H1 (cell line): Measurements from ENCODE around the gene PLCB2. TPM values are rescaled to one million over a fixed set of nuclear protein-coding genes. Genes with fewer than 3 reads are reported as not detected.

Experiments
- CTCF ChIA-PET: fragments of 300-600 bp; sonication (Branson Sonifier 250); formaldehyde crosslinking; loops from one replicate; lab custom pipeline; 2021; ENCODE audit not compliant: partially characterized antibody; lab: Charles Lee
- POLR2A ChIA-PET: fragments of 300-600 bp; sonication (Branson Sonifier 250); formaldehyde crosslinking; loops from one replicate; lab custom pipeline; 2021; ENCODE audit warnings: inconsistent platforms; ENCODE audit not compliant: partially characterized antibody; lab: Charles Lee
- DNase-seq, 2 experiments: peaks; one replicate each; pipeline versions ENCODE4 v3.0.0 to v3.0.0-alpha.2; 2010 to 2022; ENCODE audit warnings: low spot score in 2 of 2, low read depth in 1 of 2, mixed read lengths in 1 of 2
- FAIRE-seq: peaks from 2 replicates; lab custom pipeline; 2011; peaks lifted over from hg19 to GRCh38; lab: Jason Lieb, UNC
- H2AFZ ChIP-seq: 2 replicates; pipeline ENCODE4 v1.8.1; 2012; ENCODE audit warnings: low read length, inconsistent platforms
- H2AK5ac ChIP-seq: 2 replicates; pipeline ENCODE4 v1.6.1; 2013; ENCODE audit warnings: low read depth, low read length
- H2BK120ac ChIP-seq: replicated peaks from 2 replicates; pipeline ENCODE3; 2013; ENCODE audit warnings: low read depth, low read length, inconsistent platforms
- H2BK12ac ChIP-seq: 2 replicates; pipeline ENCODE4 v1.6.1; 2013; ENCODE audit warnings: low read depth, low read length
- H2BK15ac ChIP-seq: 2 replicates; pipeline ENCODE4 v1.6.1; 2013; ENCODE audit warnings: low read length
- H2BK20ac ChIP-seq: 2 replicates; pipeline ENCODE4 v1.6.1; 2013; ENCODE audit warnings: low read length
- H2BK5ac ChIP-seq: 2 replicates; pipeline ENCODE4 v1.6.1; 2013; ENCODE audit warnings: low read depth, low read length
- H3K14ac ChIP-seq: 2 replicates; pipeline ENCODE4 v1.6.1; 2013; ENCODE audit warnings: inconsistent platforms; ENCODE audit not compliant: insufficient read length
- H3K18ac ChIP-seq: 2 replicates; pipeline ENCODE4 v1.6.1; 2013; ENCODE audit warnings: low read length; ENCODE audit errors: extremely low read depth
- H3K23ac ChIP-seq: 2 replicates; pipeline ENCODE4 v1.6.1; 2013; ENCODE audit warnings: inconsistent platforms; ENCODE audit not compliant: insufficient read length
- H3K23me2 ChIP-seq: 2 replicates; pipeline ENCODE4 v1.6.1; 2013; ENCODE audit warnings: low read depth, low read length
- H3K27ac ChIP-seq: 2 replicates; pipeline ENCODE4 v1.6.1; 2011; ENCODE audit warnings: low read depth, low read length, inconsistent platforms
- H3K27me3 ChIP-seq, 4 experiments: replicated peaks in 1 of 4; 1 replicate in 1 of 4; 2 replicates in 3 of 4; pipeline versions ENCODE4 v1.6.1 to v1.8.1; 2011 to 2013; ENCODE audit warnings: low read length in 3 of 4, mild to moderate bottlenecking in 3 of 4, inconsistent platforms in 2 of 4, mixed read lengths in 2 of 4, moderate library complexity in 1 of 4; ENCODE audit not compliant: control insufficient read depth in 3 of 4, insufficient read depth in 3 of 4; ENCODE audit errors: extremely low read depth in 1 of 4
- H3K36me3 ChIP-seq, 4 experiments: 2 replicates each; pipeline versions ENCODE4 v1.6.1 to v1.8.1; 2011 to 2013; ENCODE audit warnings: mild to moderate bottlenecking in 4 of 4, low read length in 3 of 4, moderate library complexity in 2 of 4, control low read depth in 1 of 4, inconsistent platforms in 1 of 4; ENCODE audit not compliant: insufficient read depth in 4 of 4, control insufficient read depth in 2 of 4
- H3K4ac ChIP-seq: replicated peaks from 2 replicates; pipeline ENCODE3; 2013; ENCODE audit warnings: low read length, low read depth, mixed read lengths, inconsistent platforms; ENCODE audit not compliant: insufficient read length
- H3K4me1 ChIP-seq, 4 experiments: replicated peaks in 1 of 4; 1 replicate in 1 of 4; 2 replicates in 3 of 4; pipeline versions ENCODE4 v1.6.1 to v1.8.1; 2011 to 2013; ENCODE audit warnings: low read length in 3 of 4, inconsistent platforms in 2 of 4, mixed read lengths in 1 of 4; ENCODE audit not compliant: insufficient read depth in 4 of 4, control insufficient read depth in 3 of 4
- H3K4me2 ChIP-seq, 2 experiments: 2 replicates each; pipeline versions ENCODE4 v1.6.1 to v1.8.1; 2011 to 2013; ENCODE audit warnings: low read depth in 2 of 2, low read length in 2 of 2, control low read depth in 1 of 2, inconsistent platforms in 1 of 2, mild to moderate bottlenecking in 1 of 2; ENCODE audit not compliant: insufficient read depth in 1 of 2
- H3K4me3 ChIP-seq, 4 experiments: fragments of 200-600, 300-600 bp in 1 of 4; sonication (generic), shearing (Covaris generic), sonication (Bioruptor Twin) in 1 of 4; 2 replicates each; pipeline versions ENCODE4 v1.5.1 to v1.8.1; 2011 to 2016; ENCODE audit warnings: low read length in 4 of 4, low read depth in 3 of 4, control low read depth in 2 of 4, inconsistent platforms in 2 of 4, mild to moderate bottlenecking in 2 of 4, mixed read lengths in 1 of 4, moderate library complexity in 1 of 4; ENCODE audit not compliant: insufficient read depth in 2 of 4; ENCODE audit errors: extremely low read depth in 1 of 4
- H3K56ac ChIP-seq: replicated peaks from 2 replicates; pipeline ENCODE3; 2013; ENCODE audit warnings: low read depth, mild to moderate bottlenecking, mixed read lengths, low read length, inconsistent platforms; ENCODE audit not compliant: insufficient read length
- H3K79me1 ChIP-seq: 2 replicates; pipeline ENCODE4 v1.6.1; 2013; ENCODE audit warnings: low read depth, low read length, control low read depth
- H3K79me2 ChIP-seq, 2 experiments: 2 replicates each; pipeline versions ENCODE4 v1.6.1 to v1.8.1; 2012 to 2013; ENCODE audit warnings: low read length in 2 of 2, mild to moderate bottlenecking in 2 of 2, inconsistent platforms in 1 of 2; ENCODE audit not compliant: insufficient read depth in 2 of 2, control insufficient read depth in 1 of 2
- H3K9ac ChIP-seq, 4 experiments: replicated peaks in 1 of 4; 1 replicate in 1 of 4; 2 replicates in 3 of 4; pipeline versions ENCODE4 v1.6.1 to v1.8.1; 2011 to 2013; ENCODE audit warnings: low read depth in 3 of 4, low read length in 3 of 4, control low read depth in 2 of 4, mild to moderate bottlenecking in 2 of 4, moderate library complexity in 2 of 4, inconsistent platforms in 1 of 4; ENCODE audit errors: extremely low read depth in 1 of 4
- H3K9me3 ChIP-seq, 2 experiments: 2 replicates each; pipeline versions ENCODE4 v1.6.1 to v1.8.1; 2012 to 2013; ENCODE audit warnings: mild to moderate bottlenecking in 2 of 2, moderate library complexity in 2 of 2, control low read depth in 1 of 2, inconsistent platforms in 1 of 2, low read depth in 1 of 2, low read length in 1 of 2, mixed read lengths in 1 of 2; ENCODE audit not compliant: insufficient read depth in 2 of 2
- H4K20me1 ChIP-seq, 2 experiments: replicated peaks in 1 of 2; 2 replicates each; pipeline versions ENCODE3 to v1.8.1; 2011 to 2013; ENCODE audit warnings: inconsistent platforms in 2 of 2, low read length in 2 of 2, mild to moderate bottlenecking in 1 of 2; ENCODE audit not compliant: insufficient read depth in 2 of 2, control insufficient read depth in 1 of 2
- H4K5ac ChIP-seq: 2 replicates; pipeline ENCODE4 v1.6.1; 2013; ENCODE audit warnings: low read length, low read depth, mixed read lengths, inconsistent platforms; ENCODE audit not compliant: insufficient read length
- H4K8ac ChIP-seq: 2 replicates; pipeline ENCODE4 v1.8.0; 2013; ENCODE audit warnings: mild to moderate bottlenecking, moderate library complexity, low read length, inconsistent platforms; ENCODE audit not compliant: insufficient read depth; ENCODE audit errors: extremely low read depth
- H4K91ac ChIP-seq: replicated peaks from 2 replicates; pipeline ENCODE3; 2013; ENCODE audit warnings: low read length, mixed read lengths, inconsistent platforms; ENCODE audit not compliant: insufficient read length
- ATF3 ChIP-seq: IDR thresholded peaks from 2 replicates; pipeline ENCODE4 v1.6.1; 2011; ENCODE audit warnings: low read depth, mild to moderate bottlenecking, low read length; ENCODE audit not compliant: insufficient read depth
- GTF2F1 ChIP-seq: IDR thresholded peaks from 2 replicates; pipeline ENCODE4 v1.6.1; 2012; ENCODE audit warnings: low read depth, low read length, improper control_type of control experiment, borderline replicate concordance
- NRF1 ChIP-seq: IDR thresholded peaks from 2 replicates; pipeline ENCODE4 v1.6.1; 2011; ENCODE audit warnings: mild to moderate bottlenecking, low read depth, low read length, improper control_type of control experiment
- SIN3A ChIP-seq, 2 experiments: IDR thresholded peaks in 1 of 2; conservative IDR thresholded peaks in 1 of 2; 2 replicates each; pipeline ENCODE4 v1.6.1; 2011 to 2012; ENCODE audit warnings: low read length in 2 of 2, improper control_type of control experiment in 1 of 2, low read depth in 1 of 2, mild to moderate bottlenecking in 1 of 2
- WGBS, 2 experiments: shearing (Covaris generic) in 1 of 2; methylation state at CpG; one replicate each; pipeline versions ENCODE4 v1.1.6 to v1.1.7; 2013 to 2015; ENCODE audit warnings: low lambda C conversion rate in 2 of 2, mixed read lengths in 2 of 2, inconsistent platforms in 1 of 2, low coverage in 1 of 2, missing lambda C conversion rate in 1 of 2; ENCODE audit not compliant: insufficient replicate concordance in 2 of 2, insufficient coverage in 1 of 2, insufficient read length in 1 of 2; ENCODE audit errors: extremely low coverage in 1 of 2, missing lambda C conversion rate in 1 of 2; 5-methylcytosine and 5-hydroxymethylcytosine counted together
- polyA plus RNA-seq, 7 experiments: library from polyadenylated mRNA; depleted of rRNA in 3 of 7; stranded (reverse) in 5 of 7; unstranded in 2 of 7; fragments of >200 nt in 5 of 7; fragments of 200-250 nt in 2 of 7; gene quantifications; 1 replicate in 5 of 7; 2 replicates in 1 of 7; 4 replicates in 1 of 7; pipeline versions ENCODE4 v1.2.1 to v1.2.3, GENCODE V29; 2011 to 2013; ENCODE audit warnings: missing spikeins in 2 of 7, mixed read lengths in 2 of 7
- total RNA-seq: library from RNA; stranded (reverse); fragmentation: NEBNext Ultra II Directional; extraction: Animal tissue kit (Norgen Biotek cat#: 25700); gene quantifications from 2 replicates; pipeline ENCODE4 v1.2.1, GENCODE V29; 2021

Gene PLCB2
- total and polyA plus RNA-seq, 2 of the 8 experiments (the other 6 are each of a cell fraction or from before 2014, with no cell fraction given): 7.2 to 8.4 TPM

- Histone ChIP-seq H2BK5ac (no peak overlapping the region), H3K9ac (no peak overlapping the region), H3K36me3 (no peaks in the 10 kb centered on the region), H3K56ac (no peak overlapping the region), H3K23me2 (peaks cover 7% of the 10 kb centered on the region; the same call in 1 of the 2 replicates), H2BK20ac (no peak overlapping the region), H3K27me3 (peaks cover 11 to 41% (median 32%) of the 10 kb centered on the region in 4 experiments), H3K4me2 (no peak overlapping the region), H4K8ac (no peak overlapping the region), H3K4me1 (peaks cover 0 to 10% (median 7%) of the 10 kb centered on the region in 4 experiments; a peak in 5 of 7 replicates), H3K4ac (no peak overlapping the region), H3K27ac (no peak overlapping the region), H4K20me1 (no peaks in the 10 kb centered on the region), H3K4me3 (no peak overlapping the region), H2BK12ac (no peak overlapping the region), H2BK15ac (no peak overlapping the region), H3K14ac (no peak overlapping the region), H3K79me1 (no peaks in the 10 kb centered on the region; the same call in 1 of the 2 replicates), H3K9me3 (no peaks in the 10 kb centered on the region), H3K79me2 (no peaks in the 10 kb centered on the region), H2AK5ac (0 out of 2 replicates have a peak overlapping the region, but pooled peaks have one; percentile 3), H2BK120ac (no peak overlapping the region), H4K91ac (no peak overlapping the region), H3K23ac (no peak overlapping the region), H4K5ac (no peak overlapping the region), H2AFZ (no peak overlapping the region), H3K18ac (no peak overlapping the region)
- CTCF ChIA-PET: interaction anchor here (0.5 to 46.3 kb wide), 6 partner anchors 11 to 67 kb away, joined by 3 to 1340 read pairs (median 6); partner anchors contain the start of gene PAK6
- 87% methylated on average over 13 of the region's 13 CpGs; no CpG with 5 or more reads in 1 of the 2 experiments for WGBS, 2 experiments
- no peak for FAIRE-seq
- TF ChIP-seq NRF1: no peak
- TF ChIP-seq GTF2F1: no peak
- TF ChIP-seq ATF3: no peak
- TF ChIP-seq SIN3A (conservative IDR thresholded peaks at IDR 0.05 in 1 of 2, IDR thresholded peaks at IDR 0.05 in 1 of 2; ENCODE audit: low read depth in 1 of 2, low read length in 2 of 2): no peak
- DNase-seq: no peak
- POLR2A ChIA-PET: interaction anchor here (0.9 to 6.7 kb wide), 4 partner anchors 11 to 29 kb away, joined by 3 to 47 read pairs (median 4); partner anchors contain the start of gene PAK6
Observed at GRCh38 chr15:40250771-40251483, 56.8 kb downstream of the PLCB2 start.
